Sigmoid colon (tissue), 4 donors: ENCODE results near the gene GRAPL.
"Not testable (repeated sequence)": the region's sequence is repeated elsewhere in the genome, so short reads cannot be mapped to it uniquely, and the experiment has no call there.

Source experiments
- CTCF ChIP-seq, 4 experiments: fragments of 450-650 bp in 3 of 4; fragments of 200-600 bp in 1 of 4; IDR thresholded peaks; one replicate each; pipeline ENCODE4 v1.5.1; 2016 to 2019; ENCODE audit warnings: antibody characterized with exemption in 4 of 4, mild to moderate bottlenecking in 3 of 4, moderate library complexity in 2 of 4
- EP300 ChIP-seq, 4 donors: sonication (generic); formaldehyde crosslinking; IDR thresholded peaks; one replicate each; pipeline ENCODE4 v1.6.1; 2017; ENCODE audit warnings: antibody characterized with exemption in 4 of 4
- POLR2A ChIP-seq, 2 donors: fragments of 450-650 bp; IDR thresholded peaks; one replicate each; pipeline ENCODE4 v1.6.1; 2016; ENCODE audit warnings: antibody characterized with exemption in 2 of 2, mild to moderate bottlenecking in 2 of 2, moderate library complexity in 2 of 2

DNA sequence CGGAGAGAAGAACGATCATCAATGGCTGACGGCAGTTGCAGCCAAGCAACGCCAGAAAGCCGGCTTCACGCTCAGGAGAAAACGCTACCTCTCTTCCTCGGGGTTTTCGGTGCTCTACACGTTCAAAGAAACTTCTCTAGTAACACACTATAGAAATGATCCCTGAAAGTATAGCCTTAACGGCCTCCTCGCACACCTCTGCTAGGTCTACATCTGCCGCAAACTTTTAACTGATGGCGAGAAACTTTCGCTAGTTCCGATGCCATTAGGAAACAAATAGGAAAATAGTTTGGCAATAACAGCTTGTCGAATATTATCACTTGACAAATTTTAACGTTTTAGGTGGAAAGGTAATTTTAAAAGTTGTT lies 14.9 kb upstream of the GRAPL start:
- TF ChIP-seq CTCF, EP300, POLR2A (IDR thresholded peaks at IDR 0.05): not testable (repeated sequence)
